Skin epidermis (tissue), 12 donors: ENCODE results near the gene DLAT.

ENCODE experiments used
- H3K27ac ChIP-seq, 21 experiments: fragments of 200-600 bp; sonication (generic) in 11 of 21; one replicate each; pipeline ENCODE4 v1.5.0; 2020; ENCODE audit warnings: mild to moderate bottlenecking in 3 of 21, inconsistent platforms in 2 of 21, moderate library complexity in 2 of 21
- H3K4me3 ChIP-seq, 7 experiments: fragments of 200-600 bp; sonication (generic) in 2 of 7; one replicate each; pipeline ENCODE4 v1.5.0; 2020; ENCODE audit warnings: inconsistent platforms in 2 of 7, mild to moderate bottlenecking in 2 of 7, moderate library complexity in 1 of 7

DLAT gene

GRCh38 chr11:112097734-112098528 lies 72.7 kb downstream of the DLAT start:
- H3K4me3 ChIP-seq = no peak overlapping the region
- H3K27ac ChIP-seq = no peak overlapping the region

- Histone ChIP-seq H3K27ac (no peak overlapping the region), H3K4me3 (no peak overlapping the region)
Measured at GRCh38 chr11:112100462-112100861, 75.3 kb downstream of the DLAT start.

GRCh38 chr11:112103446-112103845 lies 78.2 kb downstream of the DLAT start:
- Histone ChIP-seq H3K27ac (no peak overlapping the region), H3K4me3 (no peak overlapping the region)

- Histone ChIP-seq H3K4me3 (no peak overlapping the region), H3K27ac (no peak overlapping the region)
Measured at GRCh38 chr11:112106070-112106469, 80.9 kb downstream of the DLAT start.
